Daoy (cell line): ENCODE measurements around the gene GSAP. TPM values are rescaled to one million over a fixed set of nuclear protein-coding genes. Genes with fewer than 3 reads are reported as not detected.

ENCODE experiments used
- DNase-seq: peaks from one replicate; pipeline ENCODE4 v3.0.0-alpha.2; 2015; ENCODE audit warnings: low read depth
- total RNA-seq: library from RNA; depleted of rRNA; stranded (reverse); fragments of >200 nt; shearing (Covaris generic); gene quantifications from 2 replicates; pipeline ENCODE4 v1.2.3, GENCODE V29; 2014

GSAP gene
- total RNA-seq, 1 experiment from 2014 or later: 0.57 TPM

- DNase-seq: no peak
Observed at GRCh38 chr7:77407906-77408305, 8.2 kb downstream of the GSAP start.

- no peak for DNase-seq
Observed at GRCh38 chr7:77406421-77406820, 9.7 kb downstream of the GSAP start.

GRCh38 chr7:77404641-77405040 lies 11.5 kb downstream of the GSAP start:
- no peak for DNase-seq

- DNase-seq: no peak
Observed at GRCh38 chr7:77403957-77404356, 12.2 kb downstream of the GSAP start.

- DNase-seq: no peak
Observed at GRCh38 chr7:77402818-77403217, 13.3 kb downstream of the GSAP start.

GRCh38 chr7:77401002-77401401 lies 15.1 kb downstream of the GSAP start:
- no peak for DNase-seq

- no peak for DNase-seq
Observed at GRCh38 chr7:77399816-77400215, 16.3 kb downstream of the GSAP start.

- DNase-seq: no peak
Observed at GRCh38 chr7:77396894-77397547, 19.1 kb downstream of the GSAP start.

GRCh38 chr7:77395626-77396025 lies 20.5 kb downstream of the GSAP start:
- no peak for DNase-seq

- DNase-seq: no peak
Observed at GRCh38 chr7:77393954-77394353, 22.2 kb downstream of the GSAP start.

- peak; percentile 56 for DNase-seq
Observed at GRCh38 chr7:77393261-77393660, 22.9 kb downstream of the GSAP start.

GRCh38 chr7:77391230-77391629 lies 24.9 kb downstream of the GSAP start:
- no peak for DNase-seq

GRCh38 chr7:77388055-77388641 lies 28.0 kb downstream of the GSAP start:
- DNase-seq: no peak

GRCh38 chr7:77386165-77386822 lies 29.9 kb downstream of the GSAP start:
- no peak for DNase-seq

GRCh38 chr7:77383333-77383740 lies 32.8 kb downstream of the GSAP start:
- DNase-seq: no peak

GRCh38 chr7:77382532-77382931 lies 33.6 kb downstream of the GSAP start:
- DNase-seq: no peak

GRCh38 chr7:77378584-77378983 lies 37.6 kb downstream of the GSAP start:
- DNase-seq: no peak

- no peak for DNase-seq
Observed at GRCh38 chr7:77370606-77371005, 45.5 kb downstream of the GSAP start.

GRCh38 chr7:77368974-77369373 lies 47.2 kb downstream of the GSAP start:
- DNase-seq: no peak

GRCh38 chr7:77367976-77368375 lies 48.2 kb downstream of the GSAP start:
- DNase-seq: peak; percentile 9

- no peak for DNase-seq
Observed at GRCh38 chr7:77362905-77363304, 53.2 kb downstream of the GSAP start.

- no peak for DNase-seq
Observed at GRCh38 chr7:77360969-77361368, 55.2 kb downstream of the GSAP start.

GRCh38 chr7:77360104-77360503 lies 56.0 kb downstream of the GSAP start:
- no peak for DNase-seq
